K562 (cell line): ENCODE data around the gene ZG16B. TPM values are rescaled to one million over a fixed set of nuclear protein-coding genes. Genes with fewer than 3 reads are reported as not detected.

Experiments
- ATAC-seq: fragments of 200-7000 bp; cut with Tn5 transposase; 3 replicates; pipeline ENCODE4 v1.9.1; 2020; ENCODE audit warnings: moderate library complexity
- BruUV-seq: library from RNA; stranded (reverse); fragments of 400-500 nt; replicated peaks from 2 replicates; lab custom pipeline; 2021; lab: Mats Ljungman, UMichigan
- CTCF ChIA-PET: fragments of 300-600 bp; formaldehyde crosslinking; extraction: SDS; loops from one replicate; lab custom pipeline; 2021; ENCODE audit warnings: low intra/inter-chr PET ratio; lab: Yijun Ruan, JAX
- POLR2A ChIA-PET: fragments of 300-600, 350-650 bp; sonication (Branson Sonifier 250); formaldehyde crosslinking; extraction: SDS; loops from one replicate; lab custom pipeline; 2021; ENCODE audit warnings: antibody characterized with exemption, inconsistent platforms; lab: Yijun Ruan, JAX
- DNase-seq, 4 experiments: peaks; one replicate each; pipeline versions ENCODE4 v3.0.0 to v3.0.0-alpha.2; 2011 to 2018; ENCODE audit warnings: low spot score in 3 of 4, mixed read lengths in 3 of 4; ENCODE audit errors: extremely low read depth in 1 of 4
- FAIRE-seq: peaks from 2 replicates; lab custom pipeline; 2011; peaks lifted over from hg19 to GRCh38; lab: Jason Lieb, UNC
- H2AFZ ChIP-seq: 2 replicates; pipeline ENCODE4 v1.6.0; 2011; ENCODE audit warnings: low read depth, low read length, control low read depth, inconsistent platforms
- H3K27ac ChIP-seq: fragments of 200-600 bp; 3 replicates; pipeline ENCODE4 v1.8.0; 2011; ENCODE audit warnings: low read depth, mild to moderate bottlenecking, control low read depth, inconsistent platforms, low read length, moderate library complexity, mixed read lengths; ENCODE audit errors: extremely low read depth
- H3K27me3 ChIP-seq, 2 experiments: fragments of 300-600 bp in 1 of 2; 2 replicates in 1 of 2; 3 replicates in 1 of 2; pipeline versions ENCODE4 v1.6.0 to v1.8.0; 2011; ENCODE audit warnings: inconsistent platforms in 2 of 2, low read length in 2 of 2, mild to moderate bottlenecking in 1 of 2, mixed read lengths in 1 of 2, moderate library complexity in 1 of 2; ENCODE audit not compliant: control insufficient read depth in 2 of 2, insufficient read depth in 2 of 2
- H3K36me3 ChIP-seq: fragments of 300-600 bp; 3 replicates; pipeline ENCODE4 v1.8.0; 2011; ENCODE audit warnings: mild to moderate bottlenecking, low read length, inconsistent platforms; ENCODE audit not compliant: control insufficient read depth, insufficient read depth
- H3K4me1 ChIP-seq, 2 experiments: fragments of 200-600 bp in 1 of 2; replicated peaks in 1 of 2; 2 replicates in 1 of 2; 3 replicates in 1 of 2; pipeline versions ENCODE4 v1.5.1 to v1.8.0; 2011; ENCODE audit warnings: inconsistent platforms in 2 of 2, low read length in 2 of 2, mild to moderate bottlenecking in 1 of 2, mixed read lengths in 1 of 2, moderate library complexity in 1 of 2; ENCODE audit not compliant: control insufficient read depth in 2 of 2, insufficient read depth in 2 of 2
- H3K4me2 ChIP-seq: 2 replicates; pipeline ENCODE4 v1.6.1; 2011; ENCODE audit warnings: low read length, control low read depth, inconsistent platforms, mixed read lengths; ENCODE audit not compliant: insufficient read depth
- H3K4me3 ChIP-seq: fragments of 200-600 bp; sonication (generic), shearing (Covaris generic); 2 replicates; pipeline ENCODE4 v1.5.1; 2016; ENCODE audit warnings: control low read depth, inconsistent platforms
- H3K79me2 ChIP-seq: fragments of 200-600 bp; 3 replicates; pipeline ENCODE4 v1.8.0; 2011; ENCODE audit warnings: low read length, inconsistent platforms; ENCODE audit not compliant: control insufficient read depth, insufficient read depth
- H3K9ac ChIP-seq, 2 experiments: 2 replicates each; pipeline versions ENCODE4 v1.6.0 to v1.6.1; 2011; ENCODE audit warnings: low read depth in 2 of 2, low read length in 2 of 2, control low read depth in 1 of 2, inconsistent platforms in 1 of 2, mild to moderate bottlenecking in 1 of 2, mixed read lengths in 1 of 2; ENCODE audit not compliant: insufficient read depth in 1 of 2
- H3K9me1 ChIP-seq: one replicate; pipeline ENCODE4 v1.6.0; 2011; ENCODE audit warnings: inconsistent platforms, mild to moderate bottlenecking, low read length, moderate library complexity; ENCODE audit not compliant: control insufficient read depth, insufficient read depth
- H3K9me3 ChIP-seq: replicated peaks from 2 replicates; pipeline ENCODE4 v1.5.1; 2011; ENCODE audit warnings: low read depth, low read length, inconsistent platforms; ENCODE audit not compliant: control insufficient read depth, insufficient read depth
- H4K20me1 ChIP-seq: replicated peaks from 2 replicates; pipeline ENCODE4 v1.6.1; 2011; ENCODE audit warnings: low read length, inconsistent platforms, mixed read lengths; ENCODE audit not compliant: control insufficient read depth, insufficient read depth
- ARHGAP35 ChIP-seq: fragments of 450-650 bp; IDR thresholded peaks from 2 replicates; pipeline ENCODE4 v1.6.1; 2018; ENCODE audit not compliant: partially characterized antibody
- ATF7 ChIP-seq: fragments of 450-650 bp; IDR thresholded peaks from 2 replicates; pipeline ENCODE4 v1.7.1; 2014; ENCODE audit warnings: mild to moderate bottlenecking, moderate library complexity
- CBX3 ChIP-seq, 2 experiments: IDR thresholded peaks; 1 replicate in 1 of 2; 2 replicates in 1 of 2; pipeline ENCODE4 v1.6.1; 2012; ENCODE audit warnings: inconsistent platforms in 2 of 2, low read length in 2 of 2, borderline replicate concordance in 1 of 2, control low read depth in 1 of 2
- CREBBP ChIP-seq: IDR thresholded peaks from one replicate; pipeline ENCODE4 v1.6.1; 2012; ENCODE audit warnings: low read depth, mild to moderate bottlenecking, control low read depth, inconsistent platforms, low read length
- ELK1 ChIP-seq: sonication (generic); formaldehyde crosslinking; IDR thresholded peaks from 2 replicates; pipeline ENCODE4 v1.8.1; 2022; ENCODE audit warnings: missing genetic modification reagents
- GATAD2B ChIP-seq: fragments of 450-650 bp; IDR thresholded peaks from 2 replicates; pipeline ENCODE4 v1.6.1; 2017; ENCODE audit warnings: mild to moderate bottlenecking, borderline replicate concordance
- PHF21A ChIP-seq: fragments of 450-650 bp; IDR thresholded peaks from 2 replicates; pipeline ENCODE4 v1.6.1; 2017; ENCODE audit warnings: low read depth, borderline replicate concordance
- RFX7 ChIP-seq: fragments of 250-450 bp; sonication (Bioruptor Pico); IDR thresholded peaks from 2 replicates; pipeline ENCODE4 v1.5.1; 2021; ENCODE audit warnings: mild to moderate bottlenecking
- SMARCB1 ChIP-seq: IDR thresholded peaks from 2 replicates; pipeline ENCODE4 v1.6.1; 2011; ENCODE audit warnings: improper control_type of control experiment, low read depth; ENCODE audit not compliant: insufficient read length
- TAL1 ChIP-seq: fragments of 450-650 bp; IDR thresholded peaks from 2 replicates; pipeline ENCODE4 v1.6.1; 2016; ENCODE audit warnings: mild to moderate bottlenecking
- TCF7L2 ChIP-seq: fragments of 150-350 bp; IDR thresholded peaks from 2 replicates; pipeline ENCODE4 v1.6.1; 2016; ENCODE audit warnings: low read depth, mild to moderate bottlenecking, low read length, moderate library complexity
- TEAD1 ChIP-seq, 2 experiments: fragments of 450-650 bp in 1 of 2; sonication (generic) in 1 of 2; formaldehyde crosslinking; IDR thresholded peaks; 2 replicates each; pipeline versions ENCODE4 v1.4.0 to v1.8.0; 2020 to 2022; ENCODE audit warnings: mild to moderate bottlenecking in 2 of 2, missing genetic modification reagents in 1 of 2
- TRIM28 ChIP-seq: fragments of 450-650 bp; IDR thresholded peaks from 2 replicates; pipeline ENCODE4 v1.6.1; 2017
- WGBS: fragments of 100-300 bp; shearing (Covaris generic); methylation state at CpG from one replicate; pipeline ENCODE4 v1.1.6; 2016; ENCODE audit warnings: low coverage, mixed read lengths; ENCODE audit not compliant: insufficient coverage; ENCODE audit errors: missing lambda C conversion rate; 5-methylcytosine and 5-hydroxymethylcytosine counted together
- in situ Hi-C: fragments of 300-500 bp; cut with MboI; formaldehyde crosslinking; loops from 4 replicates; pipeline ENCODE4 v1.15.0; 2018; ENCODE audit warnings: inconsistent platforms, mixed read lengths
- intact Hi-C: fragments of 100-400 bp; cut with micrococcal nuclease; formaldehyde crosslinking; loops from 2 replicates; pipeline ENCODE4 v1.14.2; 2022
- polyA plus RNA-seq, 8 experiments: library from polyadenylated mRNA; depleted of rRNA in 4 of 8; stranded (reverse) in 5 of 8; unstranded in 3 of 8; fragments of >200 nt; fragmentation: Nextera tagmentation in 2 of 8; fragmentation: Illumina TruSeq in 1 of 8; extraction: Ambion mirVana in 2 of 8; extraction: Trizol in 1 of 8; gene quantifications; 2 replicates each; pipeline versions ENCODE4 v1.2.1 to v1.2.3, GENCODE V29; 2011 to 2014; ENCODE audit warnings: inconsistent platforms in 1 of 8, missing spikeins in 1 of 8
- total RNA-seq, 7 experiments: library from RNA; depleted of rRNA in 6 of 7; stranded (reverse); fragments of >200 nt in 6 of 7; fragmentation: Illumina TruSeq in 2 of 7; extraction: Trizol in 2 of 7; gene quantifications; 2 replicates each; pipeline versions ENCODE4 v1.2.1 to v1.2.3, GENCODE V29; 2011 to 2021; ENCODE audit warnings: low replicate concordance in 1 of 7
- TF ChIP-seq, protein P1 (sequence below): IDR thresholded peaks from 2 replicates; pipeline ENCODE4 v1.6.1; 2012; ENCODE audit warnings: low read depth, low read length, improper control_type of control experiment, borderline replicate concordance

ZG16B gene
- total and polyA plus RNA-seq, 9 of the 15 experiments (the other 6 are each of a cell fraction or from before 2014, with no cell fraction given): 0.25 to 0.43 (median 0.34) TPM; not detected in 5

DNA sequence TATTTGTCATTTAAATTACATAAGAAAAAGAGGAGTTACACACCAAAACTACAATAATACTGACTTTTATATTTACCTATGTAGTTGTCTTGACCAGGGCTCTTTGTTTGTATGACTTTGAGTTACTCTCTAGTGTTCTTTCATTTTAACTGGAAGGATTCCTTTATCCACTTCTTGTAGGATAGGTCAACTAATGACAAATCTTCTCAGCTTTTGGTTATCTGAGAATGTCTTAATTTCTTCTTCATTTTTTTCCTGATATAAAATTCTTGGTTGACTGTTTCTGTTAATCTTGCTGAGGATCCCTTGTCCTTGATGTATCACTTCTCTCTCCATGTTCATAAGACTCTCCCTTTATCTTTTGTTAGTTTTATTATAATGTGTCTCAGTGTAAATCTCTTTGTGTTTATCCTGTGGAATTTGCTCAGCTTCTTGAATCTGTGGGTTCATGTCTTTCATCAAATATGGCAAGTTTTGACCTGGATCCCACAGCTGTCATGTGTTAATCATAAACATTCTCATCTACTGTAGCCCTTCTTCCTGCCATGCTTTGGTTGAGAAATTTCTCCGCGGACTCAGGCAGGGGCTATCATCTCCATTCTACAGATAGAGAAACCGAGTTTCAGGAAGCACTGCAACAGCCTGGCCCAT lies 26.4 kb upstream of the ZG16B start:
- H2AFZ ChIP-seq: no peak overlapping the region
- H4K20me1 ChIP-seq: no peaks in the 10 kb centered on the region
- ATAC-seq (no peak), DNase-seq (no peak), FAIRE-seq (no peak)
- H3K9me1 ChIP-seq: no peaks in the 10 kb centered on the region
- no peak overlapping the region for H3K9ac ChIP-seq
- no peak overlapping the region for H3K4me2 ChIP-seq
- H3K4me3 ChIP-seq: no peak overlapping the region
- TF ChIP-seq GATAD2B (no peak), TRIM28 (peak; percentile 43; the same call in 1 of the 2 replicates), CBX3 (IDR thresholded peaks at IDR 0.05; ENCODE audit: borderline replicate concordance in 1 of 2, low read length in 2 of 2) (peak in 1 of 2 experiments; percentile 69; a peak in 1 of 3 replicates)
- peaks cover 0 to 5% of the 10 kb centered on the region in 2 experiments; a peak in 2 of 5 replicates for H3K4me1 ChIP-seq
- intact Hi-C loops (no loop called here), in situ Hi-C loops (no loop called here)
- WGBS: 5% methylated on average over 3 of the region's 3 CpGs
- H3K27ac ChIP-seq: no peak overlapping the region
- H3K9me3 ChIP-seq: peaks cover 4% of the 10 kb centered on the region; the same call in 1 of the 2 replicates
- no peaks in the 10 kb centered on the region for H3K36me3 ChIP-seq
- H3K27me3 ChIP-seq: peaks cover 2 to 37% of the 10 kb centered on the region in 2 experiments; a peak in 4 of 5 replicates
- POLR2A ChIA-PET: interaction anchor here (0.6 to 0.7 kb wide), 2 partner anchors 20 to 123 kb away, joined by 3 read pairs; no protein-coding TSS in a partner anchor
- no TSS peak for BruUV-seq
- CTCF ChIA-PET: no interaction called here
- H3K79me2 ChIP-seq: no peaks in the 10 kb centered on the region

- no peaks in the 10 kb centered on the region for H4K20me1 ChIP-seq
- no peak overlapping the region for H2AFZ ChIP-seq
- 0% methylated on average over 4 of the region's 4 CpGs for WGBS
- no peak overlapping the region for H3K4me2 ChIP-seq
- ChIA-PET POLR2A (no interaction called here), CTCF (no interaction called here)
- no peak for FAIRE-seq
- H3K27me3 ChIP-seq: peaks cover 4 to 38% of the 10 kb centered on the region in 2 experiments; a peak in 4 of 5 replicates
- H3K36me3 ChIP-seq: no peaks in the 10 kb centered on the region
- H3K79me2 ChIP-seq: no peaks in the 10 kb centered on the region
- no peak overlapping the region for H3K4me3 ChIP-seq
- DNase-seq: no peak
- H3K9ac ChIP-seq: no peak overlapping the region
- H3K27ac ChIP-seq: no peak overlapping the region
- no peaks in the 10 kb centered on the region; a peak in 1 of 5 replicates for H3K4me1 ChIP-seq
- intact Hi-C loops: no loop called here
- no peaks in the 10 kb centered on the region for H3K9me1 ChIP-seq
- in situ Hi-C loops: no loop called here
- no peak for ATAC-seq
- no TSS peak for BruUV-seq
- peaks cover 4% of the 10 kb centered on the region; the same call in 1 of the 2 replicates for H3K9me3 ChIP-seq
- no peak for TF ChIP-seq TAL1
- TF ChIP-seq ATF7: no peak
- no peak for TF ChIP-seq ARHGAP35
- TF ChIP-seq SMARCB1: no peak
- TF ChIP-seq TEAD1 (CRISPR knock-in tag; IDR thresholded peaks at IDR 0.05): no peak
- TF ChIP-seq, protein P1, sequence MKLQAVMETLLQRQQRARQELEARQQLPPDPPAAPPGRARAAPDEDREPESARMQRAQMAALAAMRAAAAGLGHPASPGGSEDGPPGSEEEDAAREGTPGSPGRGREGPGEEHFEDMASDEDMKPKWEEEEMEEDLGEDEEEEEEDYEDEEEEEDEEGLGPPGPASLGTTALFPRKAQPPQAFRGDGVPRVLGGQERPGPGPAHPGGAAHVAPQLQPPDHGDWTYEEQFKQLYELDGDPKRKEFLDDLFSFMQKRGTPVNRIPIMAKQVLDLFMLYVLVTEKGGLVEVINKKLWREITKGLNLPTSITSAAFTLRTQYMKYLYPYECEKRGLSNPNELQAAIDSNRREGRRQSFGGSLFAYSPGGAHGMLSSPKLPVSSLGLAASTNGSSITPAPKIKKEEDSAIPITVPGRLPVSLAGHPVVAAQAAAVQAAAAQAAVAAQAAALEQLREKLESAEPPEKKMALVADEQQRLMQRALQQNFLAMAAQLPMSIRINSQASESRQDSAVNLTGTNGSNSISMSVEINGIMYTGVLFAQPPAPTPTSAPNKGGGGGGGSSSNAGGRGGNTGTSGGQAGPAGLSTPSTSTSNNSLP: no peak
- TF ChIP-seq CREBBP: no peak
- no peak for TF ChIP-seq RFX7 (CRISPR knock-in tag)
- no peak for TF ChIP-seq ELK1 (CRISPR knock-in tag)
- no peak for TF ChIP-seq PHF21A
- no peak for TF ChIP-seq TCF7L2
Measured at GRCh38 chr16:2804728-2805127, 25.4 kb upstream of the ZG16B start.
